GM23338 (cell line): ENCODE measurements around the gene GMPPA.

Source experiments
- CREB1 ChIP-seq: fragments of 250-450 bp; sonication (Bioruptor Pico); IDR thresholded peaks from 2 replicates; pipeline ENCODE4 v1.5.0; 2020; ENCODE audit warnings: low read depth, mild to moderate bottlenecking, moderate library complexity
- EZH2 ChIP-seq: fragments of 200-600 bp; sonication (generic); IDR thresholded peaks from one replicate; pipeline ENCODE4 v1.8.0; 2017; ENCODE audit warnings: antibody characterized with exemption, mild to moderate bottlenecking, low read depth; ENCODE audit not compliant: unreplicated experiment
- EZH2phosphoT487 ChIP-seq: fragments of 200-600 bp; sonication (generic); IDR thresholded peaks from one replicate; pipeline ENCODE4 v1.8.1; 2018; ENCODE audit warnings: antibody characterized with exemption; ENCODE audit not compliant: unreplicated experiment
- JUNB ChIP-seq: IDR thresholded peaks from one replicate; pipeline ENCODE4 v1.6.1; 2016; ENCODE audit warnings: antibody characterized with exemption; ENCODE audit not compliant: unreplicated experiment
- POLR2AphosphoS5 ChIP-seq: IDR thresholded peaks from 2 replicates; pipeline ENCODE4 v1.6.1; 2016; ENCODE audit warnings: antibody characterized with exemption, low read depth
- STAT1 ChIP-seq: IDR thresholded peaks from one replicate; pipeline ENCODE4 v1.6.1; 2016; ENCODE audit warnings: antibody characterized with exemption; ENCODE audit not compliant: unreplicated experiment
- TF ChIP-seq, protein P1 (sequence below), 2 experiments: fragments of 200-600 bp in 1 of 2; sonication (generic) in 1 of 2; conservative IDR thresholded peaks; 2 replicates each; pipeline versions ENCODE4 v1.5.1 to v1.6.1; 2016 to 2017; ENCODE audit warnings: antibody characterized with exemption in 2 of 2, low read depth in 2 of 2, mild to moderate bottlenecking in 2 of 2, moderate library complexity in 1 of 2

DNA sequence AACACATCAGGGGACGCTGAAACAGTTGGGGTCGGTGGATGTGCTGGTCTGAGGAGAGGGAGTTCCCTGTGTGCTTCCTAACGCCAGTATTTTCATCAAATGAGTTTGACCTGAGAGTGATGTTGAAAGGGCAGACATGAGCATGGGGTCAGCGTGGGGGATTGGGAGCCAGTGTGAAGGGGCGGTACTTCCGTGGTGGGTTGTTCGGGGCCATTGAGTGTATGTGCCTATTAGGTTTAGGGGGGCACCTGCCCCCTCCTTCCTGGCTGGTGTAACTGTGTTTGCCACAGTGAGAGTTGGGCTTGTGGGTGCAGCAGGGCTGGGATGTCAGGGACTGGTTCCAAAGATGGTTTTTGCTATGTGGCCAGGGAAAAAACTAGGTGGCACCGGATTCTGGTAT is 39.7 kb upstream of the GMPPA start:
- TF ChIP-seq, protein P1, sequence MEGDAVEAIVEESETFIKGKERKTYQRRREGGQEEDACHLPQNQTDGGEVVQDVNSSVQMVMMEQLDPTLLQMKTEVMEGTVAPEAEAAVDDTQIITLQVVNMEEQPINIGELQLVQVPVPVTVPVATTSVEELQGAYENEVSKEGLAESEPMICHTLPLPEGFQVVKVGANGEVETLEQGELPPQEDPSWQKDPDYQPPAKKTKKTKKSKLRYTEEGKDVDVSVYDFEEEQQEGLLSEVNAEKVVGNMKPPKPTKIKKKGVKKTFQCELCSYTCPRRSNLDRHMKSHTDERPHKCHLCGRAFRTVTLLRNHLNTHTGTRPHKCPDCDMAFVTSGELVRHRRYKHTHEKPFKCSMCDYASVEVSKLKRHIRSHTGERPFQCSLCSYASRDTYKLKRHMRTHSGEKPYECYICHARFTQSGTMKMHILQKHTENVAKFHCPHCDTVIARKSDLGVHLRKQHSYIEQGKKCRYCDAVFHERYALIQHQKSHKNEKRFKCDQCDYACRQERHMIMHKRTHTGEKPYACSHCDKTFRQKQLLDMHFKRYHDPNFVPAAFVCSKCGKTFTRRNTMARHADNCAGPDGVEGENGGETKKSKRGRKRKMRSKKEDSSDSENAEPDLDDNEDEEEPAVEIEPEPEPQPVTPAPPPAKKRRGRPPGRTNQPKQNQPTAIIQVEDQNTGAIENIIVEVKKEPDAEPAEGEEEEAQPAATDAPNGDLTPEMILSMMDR (conservative IDR thresholded peaks at IDR 0.05; ENCODE audit: low read depth in 2 of 2) = no peak
- no peak for TF ChIP-seq STAT1
- TF ChIP-seq CREB1 (CRISPR knock-in tag) = no peak
- TF ChIP-seq EZH2 = no peak
- TF ChIP-seq EZH2phosphoT487 = no peak
- TF ChIP-seq POLR2AphosphoS5 = no peak
- TF ChIP-seq JUNB = no peak
